ENCODE results near the gene TIMM13.

Gene TIMM13

DNA sequence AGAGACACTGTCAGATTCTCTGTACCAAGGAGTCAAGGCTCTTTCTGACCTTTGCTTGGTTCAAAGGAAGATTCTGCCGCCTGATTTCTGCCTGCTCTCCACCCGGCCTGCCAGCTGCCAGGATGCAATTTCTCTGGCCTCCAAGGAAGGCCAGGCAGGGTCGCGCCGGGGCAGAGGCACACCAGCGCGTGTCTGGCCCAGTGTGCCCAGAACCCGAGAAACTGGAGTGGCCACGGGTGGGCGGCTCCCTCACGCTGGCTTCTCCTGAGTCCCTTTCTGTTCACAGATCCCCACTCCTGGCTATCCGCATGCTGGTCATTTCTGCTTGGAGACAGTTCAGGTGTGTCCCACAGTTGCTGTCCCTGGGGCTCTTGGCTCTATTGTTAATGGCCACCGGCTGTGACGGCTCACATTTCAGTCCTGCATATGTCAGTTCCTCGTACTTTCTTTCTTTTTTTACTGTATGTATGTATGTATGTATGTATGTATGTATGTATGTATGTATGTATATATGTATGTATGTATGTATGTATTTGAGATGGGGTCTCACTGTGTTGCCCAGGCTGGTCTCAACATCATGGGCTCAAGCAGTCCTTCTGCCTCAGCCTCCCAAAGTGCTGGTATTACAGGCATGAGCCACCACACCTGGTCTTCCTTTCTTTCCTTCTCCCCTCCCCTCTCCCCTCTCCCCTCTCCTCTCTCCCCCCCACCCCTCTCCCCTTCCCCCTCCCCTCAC is 50.4 kb downstream of the TIMM13 start:
- no peak for DNase-seq

Measured in NCI-H510A (cell line).